GM11168 (cell line): Measurements from ENCODE around the gene TPCN2.
"Not testable (repeated sequence)": the region's sequence is repeated elsewhere in the genome, so short reads cannot be mapped to it uniquely, and the experiment has no call there.

Experiments
- in situ Hi-C: fragments of 300-500 bp; cut with MboI; formaldehyde crosslinking; loops from one replicate; pipeline ENCODE4 v1.12.0; 2022; ENCODE audit warnings: low sequenced_read_pairs; ENCODE audit not compliant: unreplicated experiment

The TPCN2 gene

GRCh38 chr11:69121021-69121420 is 72.3 kb downstream of the TPCN2 start:
- in situ Hi-C loops = no loop called here

- in situ Hi-C loops = no loop called here
These were observed 73.0 kb downstream of the TPCN2 start for GRCh38 chr11:69121621-69122325.

- in situ Hi-C loops = no loop called here
These were observed 73.5 kb downstream of the TPCN2 start for GRCh38 chr11:69122326-69122629.

GRCh38 chr11:69122630-69123431 is 74.1 kb downstream of the TPCN2 start:
- in situ Hi-C loops = no loop called here

GRCh38 chr11:69123593-69124545 is 75.1 kb downstream of the TPCN2 start:
- in situ Hi-C loops = no loop called here

- in situ Hi-C loops = no loop called here
These were observed 77.1 kb downstream of the TPCN2 start for GRCh38 chr11:69125861-69126260.

- in situ Hi-C loops = no loop called here
These were observed 77.6 kb downstream of the TPCN2 start for GRCh38 chr11:69126286-69126685.

- in situ Hi-C loops = no loop called here
These were observed 78.5 kb downstream of the TPCN2 start for GRCh38 chr11:69127081-69127850.

GRCh38 chr11:69127884-69128283 is 79.2 kb downstream of the TPCN2 start:
- in situ Hi-C loops = no loop called here

- in situ Hi-C loops = no loop called here
These were observed 80.3 kb downstream of the TPCN2 start for GRCh38 chr11:69129053-69129452.

GRCh38 chr11:69129647-69130046 is 80.9 kb downstream of the TPCN2 start:
- in situ Hi-C loops = no loop called here

- in situ Hi-C loops = no loop called here
These were observed 81.9 kb downstream of the TPCN2 start for GRCh38 chr11:69130654-69131053.

- in situ Hi-C loops = no loop called here
These were observed 82.4 kb downstream of the TPCN2 start for GRCh38 chr11:69131121-69131566.

- in situ Hi-C loops = no loop called here
These were observed 83.0 kb downstream of the TPCN2 start for GRCh38 chr11:69131644-69132300.

- in situ Hi-C loops = no loop called here
These were observed 83.6 kb downstream of the TPCN2 start for GRCh38 chr11:69132301-69132670.

- in situ Hi-C loops = no loop called here
These were observed 84.5 kb downstream of the TPCN2 start for GRCh38 chr11:69133251-69133650.

GRCh38 chr11:69134182-69134581 is 85.5 kb downstream of the TPCN2 start:
- in situ Hi-C loops = not testable (repeated sequence)

- in situ Hi-C loops = no loop called here
These were observed 86.2 kb downstream of the TPCN2 start for GRCh38 chr11:69134957-69135356.
